Panc1 (cell line): ENCODE measurements around the gene ZNF319. TPM values are rescaled to one million over a fixed set of nuclear protein-coding genes. Genes with fewer than 3 reads are reported as not detected.

ENCODE experiments used
- ATAC-seq: fragments of 200-7000 bp; cut with Tn5 transposase; 2 replicates; pipeline ENCODE4 v1.9.1; 2020; ENCODE audit warnings: mild to moderate bottlenecking, moderate library complexity
- BruUV-seq: library from RNA; stranded (reverse); fragments of 400-500 nt; replicated peaks from 2 replicates; lab custom pipeline; 2021; lab: Mats Ljungman, UMichigan
- CTCF ChIA-PET: fragments of 300-600 bp; sonication (Branson Sonifier 250); formaldehyde crosslinking; loops from one replicate; lab custom pipeline; 2022; ENCODE audit warnings: antibody characterized with exemption; lab: Charles Lee
- POLR2A ChIA-PET: fragments of 300-600 bp; sonication (Branson Sonifier 250); formaldehyde crosslinking; loops from one replicate; lab custom pipeline; 2022; ENCODE audit warnings: antibody characterized with exemption; lab: Charles Lee
- DNase-seq: peaks from one replicate; pipeline ENCODE4 v3.0.0-alpha.2; 2010; ENCODE audit warnings: low read depth, low spot score
- H3K27ac ChIP-seq: 2 replicates; pipeline ENCODE4 v1.5.1; 2011; ENCODE audit warnings: mild to moderate bottlenecking, low read length, inconsistent platforms
- H3K27me3 ChIP-seq: fragments of 200-500 bp; sonication (Bioruptor generic); 2 replicates; pipeline ENCODE4 v1.6.0; 2014; ENCODE audit warnings: low read length, inconsistent platforms; ENCODE audit not compliant: control insufficient read depth, insufficient read depth
- H3K36me3 ChIP-seq: fragments of 200-500 bp; sonication (Bioruptor generic); 2 replicates; pipeline ENCODE4 v1.5.1; 2014; ENCODE audit warnings: inconsistent platforms, mild to moderate bottlenecking, low read length, moderate library complexity; ENCODE audit not compliant: control insufficient read depth, insufficient read depth
- H3K4me1 ChIP-seq: 2 replicates; pipeline ENCODE4 v1.5.1; 2011; ENCODE audit warnings: inconsistent platforms, mild to moderate bottlenecking, low read length, moderate library complexity; ENCODE audit not compliant: control insufficient read depth, insufficient read depth
- H3K4me3 ChIP-seq, 2 experiments: 2 replicates each; pipeline ENCODE4 v1.5.1; 2011 to 2012; ENCODE audit warnings: low read depth in 2 of 2, low read length in 2 of 2, mild to moderate bottlenecking in 2 of 2, inconsistent platforms in 1 of 2, moderate library complexity in 1 of 2
- H3K9me3 ChIP-seq: fragments of 200-500 bp; sonication (Bioruptor generic); 2 replicates; pipeline ENCODE4 v1.5.1; 2014; ENCODE audit warnings: low read depth, mild to moderate bottlenecking, inconsistent platforms, low read length, moderate library complexity; ENCODE audit not compliant: control insufficient read depth, insufficient read depth
- POLR2AphosphoS5 ChIP-seq: IDR thresholded peaks from 2 replicates; pipeline ENCODE4 v1.6.1; 2012; ENCODE audit warnings: mild to moderate bottlenecking, low read depth, low read length, moderate library complexity
- SIN3A ChIP-seq: IDR thresholded peaks from 2 replicates; pipeline ENCODE4 v1.6.1; 2012; ENCODE audit warnings: low read depth, mild to moderate bottlenecking, low read length, moderate library complexity, borderline replicate concordance; ENCODE audit not compliant: insufficient read depth
- TCF7L2 ChIP-seq: IDR thresholded peaks from 2 replicates; pipeline ENCODE4 v1.6.1; 2011; ENCODE audit warnings: mild to moderate bottlenecking, low read depth, low read length, inconsistent platforms
- in situ Hi-C: cut with HindIII; loops from 2 replicates; pipeline ENCODE4 v1.10.0; 2016; ENCODE audit warnings: low sequenced_read_pairs, low pct_unique_long_range_greater_than_20kb
- intact Hi-C: fragments of 100-400 bp; cut with micrococcal nuclease; formaldehyde crosslinking; loops from one replicate; pipeline ENCODE4 v1.10.0; 2022; ENCODE audit not compliant: unreplicated experiment
- total RNA-seq: library from RNA; stranded (reverse); gene quantifications from one replicate; pipeline ENCODE4 v1.2.1, GENCODE V29; 2021; ENCODE audit not compliant: unreplicated experiment
- TF ChIP-seq, protein P1 (sequence below): fragments of 450-650 bp; IDR thresholded peaks from 2 replicates; pipeline ENCODE4 v1.5.1; 2017; ENCODE audit warnings: mild to moderate bottlenecking
- TF ChIP-seq, protein P2 (sequence below), 2 experiments: IDR thresholded peaks; 2 replicates each; pipeline ENCODE4 v1.6.1; 2011 to 2012; ENCODE audit warnings: low read depth in 2 of 2, control low read depth in 1 of 2, low read length in 1 of 2, mild to moderate bottlenecking in 1 of 2, moderate library complexity in 1 of 2; ENCODE audit not compliant: insufficient read depth in 1 of 2

ZNF319 gene
- total RNA-seq, 1 experiment from 2014 or later = 6.5 TPM

DNA sequence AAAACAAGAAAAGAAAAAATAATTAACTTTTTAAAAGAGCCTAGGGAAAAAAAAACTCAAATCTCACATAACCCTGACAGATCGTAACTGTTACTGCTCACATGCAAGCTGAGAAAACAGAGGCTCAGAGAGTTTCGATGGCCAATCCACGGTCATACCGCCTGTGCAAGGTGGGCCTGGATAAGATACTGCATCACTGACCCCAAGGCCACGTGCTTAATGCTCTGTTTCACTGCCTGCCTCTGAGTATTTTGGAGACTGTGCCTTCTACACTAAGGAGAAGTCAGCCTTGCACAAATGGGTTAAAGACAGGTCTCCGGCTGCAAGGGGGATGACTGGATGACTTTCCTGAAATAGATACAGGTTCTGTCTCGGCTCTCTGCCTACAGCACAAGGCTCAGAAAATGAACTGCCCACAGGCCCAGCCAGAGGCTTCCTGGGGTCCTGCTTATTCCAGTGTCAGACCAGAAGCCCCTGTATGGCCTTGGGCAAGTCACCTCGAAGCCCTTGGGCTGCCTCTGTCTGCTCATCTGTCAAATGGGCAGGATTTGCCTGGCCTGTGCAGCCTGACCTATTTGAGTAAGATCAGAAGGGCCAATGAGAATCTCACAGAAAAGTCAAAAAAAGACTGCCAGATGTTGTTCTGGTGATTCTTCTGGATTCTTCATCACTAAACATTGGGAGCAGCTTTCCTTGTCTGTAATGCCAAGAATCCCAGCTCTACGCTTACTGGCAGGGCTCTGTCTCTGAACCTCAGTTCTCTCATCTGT is 55.3 kb downstream of the ZNF319 start:
- ChIA-PET CTCF (no interaction called here), POLR2A (no interaction called here)
- DNase-seq = no peak
- H3K4me3 ChIP-seq = no peak overlapping the region
- TF ChIP-seq TCF7L2 (no peak), SIN3A (no peak), POLR2AphosphoS5 (no peak)
- TF ChIP-seq, protein P1, sequence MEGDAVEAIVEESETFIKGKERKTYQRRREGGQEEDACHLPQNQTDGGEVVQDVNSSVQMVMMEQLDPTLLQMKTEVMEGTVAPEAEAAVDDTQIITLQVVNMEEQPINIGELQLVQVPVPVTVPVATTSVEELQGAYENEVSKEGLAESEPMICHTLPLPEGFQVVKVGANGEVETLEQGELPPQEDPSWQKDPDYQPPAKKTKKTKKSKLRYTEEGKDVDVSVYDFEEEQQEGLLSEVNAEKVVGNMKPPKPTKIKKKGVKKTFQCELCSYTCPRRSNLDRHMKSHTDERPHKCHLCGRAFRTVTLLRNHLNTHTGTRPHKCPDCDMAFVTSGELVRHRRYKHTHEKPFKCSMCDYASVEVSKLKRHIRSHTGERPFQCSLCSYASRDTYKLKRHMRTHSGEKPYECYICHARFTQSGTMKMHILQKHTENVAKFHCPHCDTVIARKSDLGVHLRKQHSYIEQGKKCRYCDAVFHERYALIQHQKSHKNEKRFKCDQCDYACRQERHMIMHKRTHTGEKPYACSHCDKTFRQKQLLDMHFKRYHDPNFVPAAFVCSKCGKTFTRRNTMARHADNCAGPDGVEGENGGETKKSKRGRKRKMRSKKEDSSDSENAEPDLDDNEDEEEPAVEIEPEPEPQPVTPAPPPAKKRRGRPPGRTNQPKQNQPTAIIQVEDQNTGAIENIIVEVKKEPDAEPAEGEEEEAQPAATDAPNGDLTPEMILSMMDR = no peak
- TF ChIP-seq, protein P2, sequence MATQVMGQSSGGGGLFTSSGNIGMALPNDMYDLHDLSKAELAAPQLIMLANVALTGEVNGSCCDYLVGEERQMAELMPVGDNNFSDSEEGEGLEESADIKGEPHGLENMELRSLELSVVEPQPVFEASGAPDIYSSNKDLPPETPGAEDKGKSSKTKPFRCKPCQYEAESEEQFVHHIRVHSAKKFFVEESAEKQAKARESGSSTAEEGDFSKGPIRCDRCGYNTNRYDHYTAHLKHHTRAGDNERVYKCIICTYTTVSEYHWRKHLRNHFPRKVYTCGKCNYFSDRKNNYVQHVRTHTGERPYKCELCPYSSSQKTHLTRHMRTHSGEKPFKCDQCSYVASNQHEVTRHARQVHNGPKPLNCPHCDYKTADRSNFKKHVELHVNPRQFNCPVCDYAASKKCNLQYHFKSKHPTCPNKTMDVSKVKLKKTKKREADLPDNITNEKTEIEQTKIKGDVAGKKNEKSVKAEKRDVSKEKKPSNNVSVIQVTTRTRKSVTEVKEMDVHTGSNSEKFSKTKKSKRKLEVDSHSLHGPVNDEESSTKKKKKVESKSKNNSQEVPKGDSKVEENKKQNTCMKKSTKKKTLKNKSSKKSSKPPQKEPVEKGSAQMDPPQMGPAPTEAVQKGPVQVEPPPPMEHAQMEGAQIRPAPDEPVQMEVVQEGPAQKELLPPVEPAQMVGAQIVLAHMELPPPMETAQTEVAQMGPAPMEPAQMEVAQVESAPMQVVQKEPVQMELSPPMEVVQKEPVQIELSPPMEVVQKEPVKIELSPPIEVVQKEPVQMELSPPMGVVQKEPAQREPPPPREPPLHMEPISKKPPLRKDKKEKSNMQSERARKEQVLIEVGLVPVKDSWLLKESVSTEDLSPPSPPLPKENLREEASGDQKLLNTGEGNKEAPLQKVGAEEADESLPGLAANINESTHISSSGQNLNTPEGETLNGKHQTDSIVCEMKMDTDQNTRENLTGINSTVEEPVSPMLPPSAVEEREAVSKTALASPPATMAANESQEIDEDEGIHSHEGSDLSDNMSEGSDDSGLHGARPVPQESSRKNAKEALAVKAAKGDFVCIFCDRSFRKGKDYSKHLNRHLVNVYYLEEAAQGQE (IDR thresholded peaks at IDR 0.05; ENCODE audit: insufficient read depth in 1 of 2, low read depth in 2 of 2, low read length in 1 of 2) = no peak
- no TSS peak for BruUV-seq
- intact Hi-C loops (no loop called here), in situ Hi-C loops (no loop called here)
- H3K9me3 ChIP-seq = no peaks in the 10 kb centered on the region
- H3K36me3 ChIP-seq = no peaks in the 10 kb centered on the region
- no peaks in the 10 kb centered on the region for H3K4me1 ChIP-seq
- no peak for ATAC-seq
- no peak overlapping the region for H3K27ac ChIP-seq
- no peaks in the 10 kb centered on the region; the same call in 1 of the 2 replicates for H3K27me3 ChIP-seq

Other genes starting within 250 kb of the ZNF319 start
- 51.5 TPM for gene KIFC3, start 198.2 kb downstream of the ZNF319 start, total RNA-seq
- gene CNGB1, start 29.5 kb downstream of the ZNF319 start, total RNA-seq = not detected
- 58.2 TPM for gene USB1, start 735 bp upstream of the ZNF319 start, total RNA-seq
- 10.9 TPM for gene MMP15, start 25.1 kb upstream of the ZNF319 start, total RNA-seq
- 25.9 TPM for gene CFAP20, start 128.7 kb upstream of the ZNF319 start, total RNA-seq
- 60.9 TPM for gene CSNK2A2, start 197.4 kb upstream of the ZNF319 start, total RNA-seq